HG03439 (cell line): ENCODE measurements around the gene SUPT6H.

Experiments
- ATAC-seq: cut with Tn5 transposase; IDR thresholded peaks from one replicate; pipeline ENCODE4 v1.9.1; 2021; ENCODE audit warnings: mild to moderate bottlenecking, moderate library complexity; ENCODE audit not compliant: unreplicated experiment

SUPT6H gene

DNA sequence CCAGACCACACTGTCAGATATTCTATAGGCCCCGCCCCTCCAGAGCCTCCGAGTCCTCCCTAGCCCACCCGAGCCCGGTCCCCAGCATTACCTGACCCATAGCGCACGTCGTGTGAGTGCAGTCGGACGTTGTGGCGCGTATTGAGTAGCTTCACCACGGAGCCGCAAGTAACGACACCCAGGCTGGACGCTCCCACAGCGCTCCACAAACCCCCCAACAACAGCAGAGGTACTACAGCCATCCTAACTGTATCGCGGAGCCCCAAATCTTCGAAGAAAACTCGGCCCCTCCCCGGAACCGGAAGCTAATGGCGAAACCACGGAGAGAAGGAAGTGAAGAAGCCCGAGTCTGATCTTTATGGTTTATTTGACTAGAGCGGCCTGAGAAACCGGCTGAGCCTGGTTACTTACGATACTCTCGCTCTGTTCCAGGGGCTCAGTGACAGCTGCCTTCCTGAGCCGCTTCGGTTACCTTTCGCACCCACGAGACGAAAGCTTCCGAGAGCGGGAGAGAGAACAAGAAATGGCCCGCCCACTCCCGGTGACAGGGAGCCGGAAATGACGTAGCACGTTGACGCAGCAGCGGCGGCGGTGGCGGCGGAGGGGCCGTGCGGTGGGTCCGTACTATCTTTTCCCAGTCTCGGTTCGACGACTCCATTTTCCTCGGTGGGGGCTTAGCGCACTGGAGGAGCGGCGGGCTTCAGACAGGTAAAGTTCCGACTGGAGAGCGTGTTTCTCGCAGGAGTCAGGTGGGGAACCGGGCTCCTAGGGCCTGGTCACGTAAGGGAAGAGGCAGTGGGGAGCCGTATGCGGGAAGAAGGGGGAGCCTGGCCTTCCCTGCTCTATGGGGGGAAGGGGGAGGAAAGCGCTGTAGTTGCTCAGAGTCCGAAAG lies at the start of gene SUPT6H, which contains the start of gene SDF2:
TSS of gene SUPT6H (plus strand) at position 571 of the 892 bp plus-strand sequence. CDS start 11,197 bp downstream, outside the sequence.
TSS of gene SDF2 (minus strand) at position 272 of the 892 bp plus-strand sequence. CDS start at position 242, 30 bp downstream.
- ATAC-seq: peak; percentile 91

DNA sequence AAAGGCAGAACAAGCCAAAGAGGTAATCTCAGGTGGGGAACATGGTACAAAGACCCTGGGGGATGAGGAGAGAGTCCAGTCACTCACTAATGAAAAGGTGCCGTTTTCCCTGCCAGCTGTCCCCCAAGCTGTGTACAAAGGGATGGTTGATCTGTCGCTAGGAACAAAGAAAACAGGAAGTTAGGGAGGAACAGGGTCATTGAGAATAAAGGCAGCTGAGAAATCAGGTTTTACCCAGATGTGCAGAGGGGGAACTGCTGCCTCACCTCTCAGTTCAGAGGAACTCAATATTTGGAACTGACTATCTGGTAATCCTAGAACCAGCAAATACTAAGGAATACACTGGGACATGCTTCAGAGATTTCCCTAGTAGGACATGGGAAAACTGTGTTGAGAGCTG lies 49.5 kb upstream of the SUPT6H start:
- no peak for ATAC-seq

DNA sequence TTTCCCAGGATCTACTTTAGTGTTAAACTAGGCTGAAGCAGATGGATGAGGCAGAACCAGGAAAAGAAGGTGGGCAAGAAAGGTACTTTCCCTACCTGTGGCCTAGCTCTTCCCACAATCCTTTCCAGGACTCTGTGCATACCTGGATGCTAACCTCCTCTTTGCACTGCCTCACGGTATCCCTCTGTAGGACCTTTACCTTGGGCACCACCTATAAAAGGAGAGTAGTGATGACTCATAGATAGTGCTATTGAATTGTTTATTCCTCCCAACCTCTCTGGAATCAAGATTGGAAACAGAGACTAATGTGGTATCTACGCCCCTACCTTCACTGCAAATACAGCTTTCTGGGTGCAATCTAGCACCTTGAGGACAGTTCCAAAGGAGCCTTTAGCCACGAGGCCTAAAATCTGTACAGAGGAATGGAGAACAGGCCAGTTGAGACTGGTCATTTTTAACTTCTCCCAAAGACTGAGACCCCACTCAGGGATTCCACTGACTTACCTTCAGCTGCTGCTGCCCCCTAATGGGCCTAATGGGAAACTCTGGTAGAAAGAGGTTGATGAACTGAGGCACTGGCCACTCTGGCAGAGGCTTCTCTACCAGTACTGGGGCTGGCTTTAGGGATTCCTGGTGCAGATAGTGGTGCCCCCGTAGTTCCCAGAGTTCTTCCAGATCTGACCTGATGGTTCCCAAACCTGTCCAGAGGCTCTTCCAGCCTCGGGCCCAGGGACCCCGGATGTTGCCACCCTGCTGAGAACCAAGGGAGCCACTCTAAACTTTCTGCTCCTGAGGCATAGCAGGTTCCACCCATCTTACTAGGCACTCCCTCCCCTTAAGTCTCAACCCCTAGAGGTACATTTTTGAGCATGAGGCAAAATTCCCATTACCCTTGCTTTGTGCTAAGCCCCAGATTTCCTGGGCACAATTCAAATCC lies 48.8 kb upstream of the SUPT6H start:
- ATAC-seq: no peak

DNA sequence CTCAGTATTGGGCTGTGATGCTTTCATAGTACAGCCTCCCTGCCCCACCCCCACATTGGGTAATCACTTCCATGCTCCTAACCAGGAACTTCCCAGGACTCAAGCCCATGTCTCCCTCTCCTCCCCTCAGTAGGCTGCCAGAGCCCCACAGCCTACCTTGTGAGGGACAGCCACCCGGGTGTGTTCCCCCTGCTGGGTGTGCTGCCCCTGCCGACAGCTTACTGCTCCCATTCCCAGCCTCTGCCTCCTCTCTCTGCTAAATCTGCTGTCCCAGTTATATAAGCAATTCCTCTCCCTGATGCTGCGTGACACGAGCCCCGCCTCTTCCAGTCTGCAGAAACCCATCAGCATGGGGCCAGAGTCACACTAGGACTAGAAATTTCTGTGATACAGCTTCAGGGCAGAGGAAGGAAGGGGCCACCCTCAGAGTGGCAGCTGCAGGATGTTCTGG lies 48.0 kb upstream of the SUPT6H start, which contains the start of gene RSKR:
TSS of gene RSKR (minus strand) at position 255 of the 451 bp plus-strand sequence. CDS start at position 231, 24 bp downstream.
- no peak for ATAC-seq

DNA sequence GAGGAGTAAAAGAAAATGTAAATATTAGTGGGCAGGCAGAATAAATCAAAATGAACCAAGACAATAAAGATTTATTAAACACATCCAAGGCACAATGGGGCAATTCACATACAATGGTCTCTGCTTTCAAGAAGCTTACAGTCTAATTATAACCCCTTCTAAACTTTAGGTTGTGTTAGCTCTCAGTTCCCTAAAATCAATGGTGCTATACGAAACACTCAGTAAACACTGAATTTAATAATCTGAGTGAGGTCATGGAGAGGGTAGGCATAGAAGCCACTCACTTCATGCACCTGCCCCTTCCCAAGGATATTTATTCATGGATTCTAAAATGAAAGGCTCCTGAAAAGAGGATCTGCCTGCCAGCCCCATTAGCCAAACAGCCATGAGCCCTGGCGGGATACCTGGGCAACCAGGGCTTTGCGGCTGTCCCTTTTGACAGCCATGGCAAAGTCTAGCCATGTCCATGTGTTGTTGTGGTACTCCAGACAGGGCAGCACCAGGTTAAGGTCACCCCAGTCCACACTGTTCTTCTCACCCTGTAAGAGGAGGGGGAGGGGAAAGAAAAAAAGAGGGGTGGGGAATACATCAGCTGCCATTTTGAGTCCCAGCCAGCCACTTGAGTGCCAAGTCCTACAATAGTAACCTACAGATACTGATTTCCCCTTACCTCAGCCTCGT lies 46.6 kb upstream of the SUPT6H start:
- no peak for ATAC-seq

DNA sequence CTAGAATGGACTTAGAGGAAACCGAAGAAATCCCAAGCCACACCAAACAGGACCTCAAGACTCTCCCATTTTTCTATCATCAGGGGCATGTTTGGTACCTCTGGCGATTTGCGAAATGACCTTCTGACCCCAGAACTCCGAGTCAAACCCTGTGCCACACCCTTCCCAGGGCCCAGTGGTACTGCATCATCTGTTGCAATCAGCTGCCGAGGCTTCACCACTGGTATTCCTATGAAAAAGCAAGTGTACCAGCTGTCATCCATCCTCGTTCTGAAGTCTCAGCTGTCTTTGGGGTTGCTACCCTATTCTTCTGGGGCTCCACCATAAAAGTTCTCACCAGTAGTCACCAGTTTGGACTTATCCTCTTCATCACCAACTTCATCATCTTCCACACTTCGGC lies 45.7 kb upstream of the SUPT6H start:
- ATAC-seq: no peak

DNA sequence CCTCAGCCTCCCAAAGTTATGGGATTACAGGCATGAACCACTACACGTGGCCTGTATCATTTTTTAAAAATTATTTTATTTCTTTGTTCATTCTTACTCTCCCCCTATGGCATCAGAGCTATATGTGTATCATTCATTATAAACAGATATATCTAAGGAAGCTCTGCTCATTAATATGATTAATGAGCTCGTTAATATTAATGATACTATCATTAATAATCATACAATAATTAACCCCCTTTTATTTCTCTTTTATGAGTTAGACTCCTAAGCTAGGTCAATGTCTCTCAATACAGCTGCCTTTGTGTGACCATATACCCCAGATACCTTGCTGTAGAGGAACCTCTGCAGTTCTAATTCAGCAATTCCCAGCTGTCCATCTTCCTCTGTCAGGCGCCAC lies 43.5 kb upstream of the SUPT6H start:
- ATAC-seq: no peak

DNA sequence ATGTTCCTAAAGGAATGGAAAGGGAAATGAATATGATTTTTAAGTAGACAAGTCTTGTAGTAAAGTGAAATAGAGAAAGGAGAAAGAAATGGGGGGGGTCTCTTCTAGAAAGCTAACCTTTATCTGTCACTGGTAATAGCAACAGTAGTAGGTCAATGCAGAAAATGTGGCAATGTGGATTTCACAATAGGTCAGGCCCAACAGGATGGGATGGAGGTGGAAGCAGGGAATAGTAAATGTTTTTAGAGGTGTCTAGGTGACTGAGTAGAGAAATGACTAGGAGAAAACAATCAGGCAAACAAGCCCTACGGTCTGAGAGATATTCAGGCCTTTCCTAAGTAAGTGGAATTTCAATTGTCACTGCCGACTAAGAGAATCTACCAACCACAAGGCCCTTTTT lies 42.0 kb upstream of the SUPT6H start:
- no peak for ATAC-seq

DNA sequence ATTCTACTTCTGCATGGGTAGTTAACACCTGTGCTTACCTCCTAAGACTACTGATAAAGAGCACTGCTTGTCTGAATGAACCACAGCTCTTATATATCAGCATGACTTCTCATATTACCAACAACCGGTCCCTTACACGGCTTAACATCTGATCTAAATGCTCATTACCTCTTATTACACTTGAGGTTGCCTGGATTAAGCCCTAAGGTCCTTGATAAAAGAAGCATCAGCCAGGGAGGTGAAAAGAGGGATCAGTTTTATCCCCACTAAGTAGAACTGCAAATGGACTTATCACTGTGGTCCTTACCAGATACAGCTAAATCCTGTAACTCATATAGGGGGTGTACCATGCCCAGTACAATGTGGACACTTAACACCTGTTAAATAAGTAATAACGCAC lies 39.8 kb upstream of the SUPT6H start:
- ATAC-seq: no peak

DNA sequence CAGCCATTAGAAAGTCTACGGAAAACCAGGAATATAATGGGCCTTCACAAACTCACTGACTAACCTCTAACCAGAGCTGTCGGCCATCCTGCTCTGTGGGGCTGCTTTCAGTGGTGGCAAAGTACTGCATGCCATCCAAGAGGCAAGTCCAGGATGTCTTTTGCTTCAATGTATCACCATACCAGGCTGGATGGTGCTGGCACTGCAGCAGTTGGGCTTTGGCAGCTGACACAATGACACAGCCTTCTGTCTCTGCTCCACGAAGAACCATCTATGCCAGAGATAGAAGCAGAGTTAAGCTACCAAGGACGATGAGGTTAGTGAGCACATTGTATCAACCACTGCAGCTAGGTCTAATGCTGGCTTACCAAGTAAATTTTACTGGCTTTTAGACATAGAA lies 38.3 kb upstream of the SUPT6H start:
- ATAC-seq: no peak

DNA sequence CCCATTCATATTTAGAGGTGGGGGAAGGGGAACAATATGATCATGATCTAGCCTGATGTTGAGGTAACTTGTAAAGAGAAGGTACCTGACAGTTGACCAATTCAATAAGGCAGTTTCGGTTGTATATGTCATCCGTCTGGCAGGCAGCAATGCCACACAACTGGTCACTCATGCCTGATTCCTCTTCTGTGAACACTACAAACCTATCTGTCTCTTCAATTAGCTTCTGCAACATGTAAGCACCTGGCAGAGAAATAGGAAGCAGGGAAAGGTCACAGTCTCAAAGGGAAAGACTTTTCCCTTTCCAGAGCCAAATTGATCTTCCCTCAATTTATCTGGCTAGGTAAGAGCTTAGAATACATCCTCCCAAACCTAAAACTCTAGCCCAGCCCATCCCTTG lies 37.9 kb upstream of the SUPT6H start:
- ATAC-seq: no peak

DNA sequence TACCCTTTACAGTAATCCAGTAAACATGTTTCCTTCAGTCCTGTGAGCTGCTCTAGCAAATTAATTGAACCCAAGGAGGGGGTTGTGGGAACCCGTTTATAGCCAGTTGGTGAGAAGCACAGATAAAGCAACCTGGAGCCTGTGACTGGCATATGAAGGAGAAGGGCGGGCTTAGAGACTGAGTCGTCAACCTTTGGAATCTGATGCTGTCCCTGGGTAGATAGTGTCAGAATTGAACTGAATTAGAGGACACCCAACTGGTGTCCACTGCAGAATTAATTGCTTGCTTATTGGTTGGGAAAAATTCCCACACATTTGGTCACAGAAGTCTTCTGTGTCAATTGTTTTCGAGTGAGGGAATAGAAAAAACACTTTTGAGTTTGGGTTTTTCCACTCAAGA lies 35.2 kb upstream of the SUPT6H start:
- ATAC-seq: no peak

DNA sequence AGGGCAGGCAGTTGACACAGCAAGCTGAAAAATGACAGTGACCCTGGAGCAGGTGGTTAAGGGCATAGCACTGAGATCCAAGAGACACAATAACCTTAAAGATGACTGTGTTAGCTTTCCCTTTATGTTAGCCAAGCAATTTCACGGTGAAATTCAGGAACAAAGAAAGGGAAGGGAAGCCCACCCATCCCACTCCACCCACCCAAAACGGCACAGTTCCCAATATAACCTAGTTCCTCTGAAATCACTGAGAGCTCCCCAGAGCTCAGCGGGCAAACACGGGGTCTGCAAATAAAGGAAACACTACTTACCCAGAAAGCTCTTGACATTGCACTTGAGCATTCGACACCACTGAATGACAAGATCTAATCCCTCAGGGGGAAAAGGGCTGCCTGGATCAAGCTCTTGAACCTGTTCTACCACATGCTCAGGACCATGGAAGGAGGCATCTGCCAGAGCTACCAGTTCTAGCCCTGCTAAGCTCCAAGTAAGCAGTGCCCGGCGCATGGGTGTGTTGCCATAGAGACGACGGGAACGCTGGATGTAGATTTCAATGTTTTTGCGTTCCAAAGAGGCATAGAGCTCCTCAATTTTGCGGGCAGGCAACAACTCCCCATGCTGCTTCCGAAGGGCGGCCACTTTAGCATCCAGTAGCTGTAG lies 27.7 kb upstream of the SUPT6H start:
- ATAC-seq: no peak

DNA sequence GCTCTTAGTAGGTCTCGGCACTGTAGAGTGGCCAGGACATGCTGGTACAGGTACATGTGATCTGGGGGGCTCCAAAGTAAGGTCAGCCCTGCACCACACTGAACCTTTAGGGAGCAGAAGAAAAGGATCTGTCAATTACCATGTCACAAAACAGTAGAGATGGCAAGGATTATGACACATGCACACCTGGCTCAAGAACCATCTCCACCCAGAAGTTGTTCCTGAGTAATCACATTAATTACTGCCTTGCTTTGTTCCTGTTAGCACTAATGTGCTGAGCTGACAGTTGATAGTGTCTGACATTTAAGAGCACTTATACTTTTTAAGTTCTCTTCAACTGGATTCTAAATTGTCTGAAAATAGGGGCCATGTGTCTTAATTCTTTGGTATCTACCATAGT lies 26.5 kb upstream of the SUPT6H start:
- ATAC-seq: no peak

DNA sequence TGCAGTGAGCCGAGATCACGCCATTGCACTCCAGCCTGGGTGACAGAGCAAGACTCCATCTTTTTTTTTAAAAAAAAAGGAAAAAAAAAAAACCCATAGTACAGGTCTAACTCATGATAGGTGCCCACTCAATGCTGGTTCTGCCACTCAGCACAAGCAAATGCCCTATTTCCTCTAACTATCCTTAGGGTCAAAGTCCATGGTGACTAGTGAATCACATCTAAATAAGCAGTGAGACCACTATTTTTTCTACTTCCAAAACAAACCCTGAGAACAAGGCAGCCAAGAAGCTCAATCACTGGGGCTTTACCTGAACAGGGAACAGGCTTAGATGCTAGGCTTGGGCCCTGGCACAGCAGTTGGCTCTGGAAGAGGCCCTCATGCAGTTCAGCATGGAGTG lies 20.4 kb upstream of the SUPT6H start:
- no peak for ATAC-seq

DNA sequence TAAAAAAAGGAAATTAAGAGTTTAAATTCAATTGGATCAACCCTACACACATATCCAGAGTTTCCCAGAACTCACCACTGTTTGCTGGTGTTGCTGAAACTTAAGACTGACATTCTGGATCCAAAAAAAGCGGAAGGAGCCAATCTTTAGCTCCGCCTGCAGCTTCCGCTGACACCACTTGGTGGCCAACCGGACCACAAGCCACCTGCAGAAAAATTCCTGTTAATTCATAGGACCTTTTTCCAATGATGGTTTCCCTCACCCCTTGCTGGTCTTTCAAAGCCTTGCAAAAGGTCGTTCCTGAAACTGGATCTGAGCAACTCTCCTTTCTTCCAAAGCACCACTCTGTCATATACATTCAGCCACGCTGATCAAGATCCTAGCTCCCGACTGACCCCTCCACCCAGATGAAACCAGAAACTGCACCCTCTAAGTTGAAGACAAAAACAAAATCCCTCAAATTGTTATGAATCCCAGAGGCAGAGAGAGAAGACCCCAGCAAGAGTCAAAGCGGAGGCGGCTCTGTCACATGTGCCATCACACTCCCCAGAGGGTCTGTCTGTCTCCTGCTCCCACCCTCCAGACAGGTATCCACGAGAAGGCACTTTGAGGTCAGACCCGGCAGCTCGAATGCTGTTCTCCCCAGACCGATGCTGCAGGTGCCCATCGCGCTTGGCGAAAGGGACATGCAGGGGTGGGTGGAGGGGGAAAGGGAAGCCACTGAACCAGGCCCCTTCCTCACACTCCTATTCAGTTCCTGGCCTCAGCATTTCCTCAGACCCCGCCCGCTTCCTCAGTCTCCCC lies 17.8 kb upstream of the SUPT6H start:
- ATAC-seq: peak; percentile 5

DNA sequence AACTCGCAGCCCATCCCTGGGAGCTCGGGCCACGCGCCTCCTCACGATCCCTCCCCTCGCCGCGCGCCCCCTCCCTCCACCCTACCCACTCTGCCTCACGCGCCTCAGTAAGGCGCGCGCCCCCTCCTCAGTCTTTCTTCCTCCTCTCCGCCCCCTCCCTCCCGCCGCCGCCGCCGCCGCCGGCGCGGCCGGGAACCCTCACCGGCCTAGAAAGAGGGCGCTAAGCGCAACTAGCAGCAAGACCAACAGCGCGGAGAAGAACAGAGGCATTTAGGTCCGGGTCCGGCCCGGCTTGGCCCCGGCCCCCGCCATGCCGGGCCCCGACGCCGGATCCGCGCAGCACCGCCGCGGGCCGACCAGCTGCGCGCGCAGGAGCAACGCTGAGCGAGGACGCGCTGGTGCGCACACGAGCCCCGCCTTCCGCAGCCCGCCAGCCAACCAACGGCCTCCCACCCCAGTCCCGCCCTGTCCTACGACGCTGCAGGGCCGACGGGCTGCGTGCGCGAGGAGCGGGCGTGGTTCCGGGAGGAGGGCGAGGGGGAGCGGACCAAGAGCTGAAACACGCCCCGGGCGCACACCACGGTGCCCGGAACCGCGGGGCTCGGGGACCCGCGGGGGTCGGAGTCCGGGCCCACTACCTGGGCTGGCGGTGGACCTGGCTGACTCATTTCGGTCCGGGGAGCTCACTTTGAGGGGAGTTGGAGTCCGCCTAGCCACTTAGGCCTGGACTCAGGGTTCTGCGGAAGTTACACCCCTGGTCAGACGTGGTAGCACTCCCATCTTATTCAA lies 17.0 kb upstream of the SUPT6H start, which contains the start of gene BLTP2:
TSS of gene BLTP2 (minus strand) at position 372 of the 789 bp plus-strand sequence. CDS start at position 270, 102 bp downstream.
- peak; percentile 80 for ATAC-seq

DNA sequence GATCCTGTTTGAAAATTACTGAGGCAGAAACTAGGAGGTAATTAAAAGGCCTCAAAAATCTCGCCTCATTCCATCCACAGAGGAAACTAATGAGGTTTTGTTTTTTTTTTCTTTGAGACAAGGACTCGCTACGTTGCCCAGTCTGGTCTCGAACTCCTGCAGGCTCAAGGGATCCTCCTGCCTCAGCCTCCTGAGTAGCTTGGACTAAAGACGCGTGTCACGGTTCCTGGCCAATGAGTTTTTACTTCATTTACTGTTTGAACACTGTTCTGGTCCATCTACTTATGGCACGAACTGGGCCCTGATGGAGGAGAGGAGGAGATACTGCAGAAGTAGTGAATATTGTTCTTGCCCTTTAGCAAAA lies 16.4 kb upstream of the SUPT6H start:
- peak; percentile 0 for ATAC-seq
